Retinal pigment epithelial cell (primary cell): ENCODE data around the gene NARS2.

Source experiments
- DNase-seq: peaks from one replicate; pipeline ENCODE4 v3.0.0-alpha.2; 2010; ENCODE audit warnings: low read depth
- H3K4me3 ChIP-seq: 2 replicates; pipeline ENCODE4 v1.5.1; 2011; ENCODE audit warnings: mild to moderate bottlenecking, low read length, control low read depth, moderate library complexity
- CTCF ChIP-seq: conservative IDR thresholded peaks from 2 replicates; pipeline ENCODE4 v1.5.1; 2011; ENCODE audit warnings: low read depth, low read length, control low read depth, inconsistent platforms

NARS2 gene

GRCh38 chr11:78441956-78442355 is 132.7 kb downstream of the NARS2 start:
- no peak overlapping the region for H3K4me3 ChIP-seq
- no peak for DNase-seq
- no peak for TF ChIP-seq CTCF

GRCh38 chr11:78438298-78438975 is 136.2 kb downstream of the NARS2 start:
- no peak overlapping the region for H3K4me3 ChIP-seq
- DNase-seq, result no peak
- TF ChIP-seq CTCF, result no peak

- H3K4me3 ChIP-seq, result no peak overlapping the region
- no peak for DNase-seq
- no peak for TF ChIP-seq CTCF
These were observed 141.7 kb downstream of the NARS2 start for GRCh38 chr11:78432956-78433355.

- no peak for DNase-seq
These were observed 142.6 kb downstream of the NARS2 start for GRCh38 chr11:78432058-78432515.

GRCh38 chr11:78429660-78430059 is 145.0 kb downstream of the NARS2 start:
- no peak for DNase-seq
- no peak overlapping the region for H3K4me3 ChIP-seq
- no peak for TF ChIP-seq CTCF

More at GRCh38 chr11:78432058-78432515, 142.6 kb downstream of the NARS2 start:
- H3K4me3 ChIP-seq, result no peak overlapping the region
- peak; percentile 55 for TF ChIP-seq CTCF

GRCh38 chr11:78429209-78429608 is 145.5 kb downstream of the NARS2 start:
- H3K4me3 ChIP-seq, result no peak overlapping the region
- DNase-seq, result no peak
- TF ChIP-seq CTCF, result no peak

- H3K4me3 ChIP-seq, result no peak overlapping the region
- no peak for DNase-seq
- TF ChIP-seq CTCF, result no peak
These were observed 145.9 kb downstream of the NARS2 start for GRCh38 chr11:78428773-78429172.
